ENCODE results near the gene RTN4R. TPM values are rescaled to one million over a fixed set of nuclear protein-coding genes. Genes with fewer than 3 reads are reported as not detected.

Gene RTN4R
- total and polyA plus RNA-seq, 2 of the 4 experiments (the other 2 are of a cell fraction): 0.18 to 0.94 TPM

- ChIA-PET CTCF (no interaction called here), POLR2A (ENCODE audit: unreplicated experiment) (no interaction called here)
- no peak overlapping the region for H2AK9ac ChIP-seq (replicated peaks; ENCODE audit: low read depth, low read length, poor library complexity)
- no peak overlapping the region for H3K4me3 ChIP-seq (ENCODE audit: insufficient read depth, low read depth, low read length)
- no peak overlapping the region for H3K4ac ChIP-seq (ENCODE audit: low read depth, low read length)
- H3K4me1 ChIP-seq (ENCODE audit: control insufficient read depth, insufficient read depth, low read length): peaks cover 13% of the 10 kb centered on the region
- 64% methylated on average over 1 of the region's 1 CpG; no CpG with 5 or more reads in 1 of the 2 experiments for WGBS, 2 experiments (ENCODE audit: extremely low coverage in 2 of 2, insufficient read length in 1 of 2)
- no peak overlapping the region for H3K56ac ChIP-seq (ENCODE audit: extremely low read depth, insufficient read depth, low read length)
- no peaks in the 10 kb centered on the region for H4K20me1 ChIP-seq (ENCODE audit: insufficient read depth, low read length)
- no peak for DNase-seq
- no peak overlapping the region for H2AK5ac ChIP-seq (ENCODE audit: low read depth, low read length)
- BruUV-seq (replicated peaks): no TSS peak
- H3K36me3 ChIP-seq (ENCODE audit: control insufficient read depth, insufficient read depth, low read length): no peaks in the 10 kb centered on the region
- no peak overlapping the region for H3K14ac ChIP-seq (replicated peaks; ENCODE audit: low read depth, low read length)
- H3K79me1 ChIP-seq (ENCODE audit: low read depth in 1 of 2, low read length in 2 of 2): no peaks in the 10 kb centered on the region
- no peak overlapping the region for H3K27ac ChIP-seq (ENCODE audit: insufficient read depth, low read length)
- no peak overlapping the region for H3K23ac ChIP-seq (ENCODE audit: low read depth, low read length)
- peaks cover 51% of the 10 kb centered on the region for H3K27me3 ChIP-seq (ENCODE audit: control insufficient read depth, insufficient read depth, low read length)
- H2BK5ac ChIP-seq (ENCODE audit: low read depth, low read length, poor library complexity, severe bottlenecking): no peak overlapping the region
- H2AFZ ChIP-seq (replicated peaks; ENCODE audit: low read length, poor library complexity): no peak overlapping the region
- H3K4me2 ChIP-seq (ENCODE audit: low read depth, low read length): no peak overlapping the region
- dilution Hi-C loops (cut with HindIII; ENCODE audit: low sequenced_read_pairs, unreplicated experiment) (no loop called here), intact Hi-C loops (cut with micrococcal nuclease) (no loop called here), in situ Hi-C loops (cut with MboI; ENCODE audit: low sequenced_read_pairs) (no loop called here)
- no peak overlapping the region for H2BK15ac ChIP-seq (ENCODE audit: low read depth, low read length)
- H4K5ac ChIP-seq (ENCODE audit: low read depth, low read length): no peak overlapping the region
- H3K9ac ChIP-seq (ENCODE audit: low read depth, low read length): no peak overlapping the region
- no peak for TF ChIP-seq BHLHE40 (IDR thresholded peaks at IDR 0.05; ENCODE audit: low read depth, low read length)
- no peak for TF ChIP-seq FOS (IDR thresholded peaks at IDR 0.05; ENCODE audit: low read depth, low read length)
- TF ChIP-seq USF2 (IDR thresholded peaks at IDR 0.05; ENCODE audit: low read depth, low read length): no peak
- TF ChIP-seq SMC3 (IDR thresholded peaks at IDR 0.05; ENCODE audit: low read depth, low read length): no peak
- TF ChIP-seq RFX5 (IDR thresholded peaks at IDR 0.05; ENCODE audit: low read depth, low read length): no peak
- TF ChIP-seq MAZ (IDR thresholded peaks at IDR 0.05; ENCODE audit: borderline replicate concordance, low read depth, low read length): no peak
- no peak for TF ChIP-seq MAFK (IDR thresholded peaks at IDR 0.05; ENCODE audit: low read depth, low read length)
- no peak for ATAC-seq (ENCODE audit: low read depth)
- no peak overlapping the region for H2BK20ac ChIP-seq (ENCODE audit: low read depth, low read length)
- H3K18ac ChIP-seq (ENCODE audit: low read depth, low read length): no peak overlapping the region
- H3K9me3 ChIP-seq (ENCODE audit: control insufficient read depth, insufficient read depth, low read length): no peaks in the 10 kb centered on the region
- H4K8ac ChIP-seq (ENCODE audit: low read depth in 2 of 2, low read length in 2 of 2): no peak overlapping the region
- H4K91ac ChIP-seq (ENCODE audit: insufficient read depth, low read depth, low read length): no peak overlapping the region
- peaks cover 13% of the 10 kb centered on the region for H3K9me1 ChIP-seq (ENCODE audit: insufficient read depth, low read length)
- no peak overlapping the region for H2BK120ac ChIP-seq (ENCODE audit: low read depth, low read length)
These were observed 68.7 kb downstream of the RTN4R start for GRCh38 chr22:20199413-20199842.

Measured in IMR-90 (cell line).